Raji (cell line): ENCODE data around the gene NELFCD.

Source experiments
- POLR2A ChIP-seq: IDR thresholded peaks from 2 replicates; pipeline ENCODE4 v1.6.1; 2011; ENCODE audit warnings: low read depth, low read length, control low read depth; ENCODE audit not compliant: insufficient read depth

Gene NELFCD

DNA sequence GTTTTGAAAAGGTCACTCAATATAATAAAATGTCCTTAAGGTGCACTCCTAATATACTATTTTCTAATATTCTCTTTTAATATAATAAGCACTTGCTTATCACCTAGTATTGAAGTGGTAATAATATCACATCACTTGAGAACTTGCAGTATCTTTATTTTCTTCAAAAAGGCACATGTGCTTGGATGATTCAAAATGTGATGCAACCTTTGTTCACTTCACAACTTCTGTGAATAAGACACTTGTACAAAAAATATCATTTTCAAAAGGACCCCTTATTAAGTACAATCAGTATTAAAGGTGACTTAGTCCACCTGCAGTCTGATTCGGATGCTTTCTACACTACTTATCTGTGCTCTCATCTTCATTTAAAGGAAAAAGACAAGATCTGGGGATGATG, 58.2 kb downstream of the NELFCD start:
- no peak for TF ChIP-seq POLR2A

DNA sequence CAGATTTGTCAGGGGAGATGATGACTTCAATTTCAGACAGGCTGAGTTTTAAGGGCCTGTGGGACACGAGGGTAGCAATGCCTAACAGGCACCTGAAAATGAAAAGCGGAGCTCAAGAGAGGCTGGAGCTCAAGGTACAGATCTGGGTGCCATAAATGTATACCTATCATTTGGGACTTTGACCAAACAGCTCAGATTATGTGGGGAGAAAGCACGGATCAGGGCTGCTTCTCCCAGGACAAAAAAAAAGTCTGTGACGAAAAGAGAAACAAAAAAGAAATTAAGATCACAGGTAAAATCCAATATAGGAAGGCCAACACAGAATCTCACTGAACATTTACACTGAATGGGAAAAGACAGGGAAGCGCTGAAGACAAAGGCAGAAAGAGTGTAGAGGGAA, 59.6 kb downstream of the NELFCD start:
- no peak for TF ChIP-seq POLR2A

DNA sequence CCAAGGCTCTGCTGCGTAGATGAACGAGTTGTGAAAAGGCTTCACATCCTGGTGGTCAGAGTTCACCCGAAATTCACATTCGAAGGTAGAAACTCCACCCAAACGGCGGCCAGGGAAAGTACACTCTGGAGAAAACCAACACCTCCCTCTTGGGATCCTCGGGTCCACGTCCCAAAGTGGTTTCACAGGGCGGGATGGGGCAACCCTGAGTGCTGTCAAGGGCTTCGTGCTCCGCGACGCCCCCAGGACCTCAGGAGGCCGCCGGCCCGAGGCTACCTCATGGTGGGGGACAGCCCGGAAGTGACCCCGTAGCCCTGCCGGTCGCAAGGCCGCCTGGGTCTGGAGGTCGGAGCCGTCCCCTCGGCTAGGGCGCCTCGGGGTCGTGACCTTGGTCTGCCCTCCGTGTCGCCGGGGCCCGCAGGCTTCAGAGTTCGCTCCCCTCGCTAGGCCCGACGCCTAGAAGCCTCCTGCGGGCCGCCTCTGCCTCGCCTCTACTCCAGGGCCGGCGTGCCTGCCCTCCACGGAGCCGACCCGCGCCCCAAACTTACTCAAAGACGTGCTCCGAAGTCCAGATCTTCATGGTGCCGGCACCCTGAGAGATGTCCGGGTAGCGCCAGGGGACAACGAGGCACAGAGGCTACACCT, 61.2 kb downstream of the NELFCD start, which contains the start of gene PRELID3B:
Gene PRELID3B (minus strand): TSS at position 636 of the 645 bp plus-strand sequence. CDS start 56 bp downstream, at position 580.
- peak; percentile 68 for TF ChIP-seq POLR2A

DNA sequence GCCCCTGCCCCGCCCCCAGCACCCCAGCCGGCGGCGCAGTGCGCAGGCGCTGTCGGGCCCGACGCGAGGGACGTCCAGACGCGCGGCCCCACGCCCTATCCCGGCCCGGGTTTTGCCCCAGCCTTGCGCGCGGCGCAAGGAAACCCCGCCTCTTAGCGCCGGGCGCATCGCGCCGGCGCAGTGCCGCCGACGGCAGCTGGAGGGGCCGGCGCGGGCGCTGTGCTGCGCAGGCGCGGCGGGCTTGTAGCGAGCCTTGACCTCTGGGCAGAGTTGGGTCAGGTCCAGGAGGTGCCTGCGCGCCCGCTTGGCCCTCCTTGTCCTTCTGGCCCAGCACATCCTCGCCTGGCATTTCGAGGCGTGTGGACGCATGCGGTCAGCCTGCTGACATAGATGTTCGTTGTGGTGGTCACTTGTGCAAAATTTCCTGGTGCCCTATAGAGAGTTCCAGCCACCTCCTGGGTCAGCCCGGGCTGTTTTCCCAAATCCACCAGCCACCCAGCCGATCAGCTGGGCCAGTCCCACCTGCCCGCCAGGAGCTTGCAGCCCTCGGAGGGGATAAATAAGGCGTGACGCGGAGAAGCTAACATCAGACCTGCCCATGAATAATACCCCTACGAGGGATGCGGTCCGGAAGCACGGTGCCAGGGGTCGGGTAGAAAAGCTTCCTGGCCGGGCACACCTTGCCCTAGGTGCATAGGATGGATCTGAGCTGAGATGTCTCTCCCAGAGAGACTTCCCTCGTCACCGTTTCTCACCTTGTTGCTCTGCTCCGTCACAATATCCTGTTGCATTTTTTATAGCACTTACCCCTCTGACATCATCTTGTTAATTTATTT, 62.0 kb downstream of the NELFCD start:
- TF ChIP-seq POLR2A: peak; percentile 96

DNA sequence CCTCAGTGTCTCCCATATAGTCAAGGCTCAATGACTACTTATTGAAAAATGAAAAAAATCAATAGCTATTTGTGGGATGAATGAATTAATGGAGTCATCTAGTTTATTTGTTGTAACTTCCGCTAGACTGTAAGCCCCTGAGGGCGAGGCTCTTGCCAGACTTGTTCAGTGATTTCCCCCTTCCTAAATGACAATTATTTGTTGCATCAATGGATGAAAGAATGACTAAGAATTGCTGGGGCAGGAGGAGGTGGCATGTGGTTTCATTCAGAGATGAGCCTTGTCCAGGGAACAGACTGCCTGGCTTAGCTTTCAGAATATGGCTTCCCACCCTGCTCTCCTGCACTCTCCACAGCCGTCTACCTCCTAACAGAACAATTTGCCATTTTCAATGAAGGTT, 62.6 kb downstream of the NELFCD start:
- no peak for TF ChIP-seq POLR2A

DNA sequence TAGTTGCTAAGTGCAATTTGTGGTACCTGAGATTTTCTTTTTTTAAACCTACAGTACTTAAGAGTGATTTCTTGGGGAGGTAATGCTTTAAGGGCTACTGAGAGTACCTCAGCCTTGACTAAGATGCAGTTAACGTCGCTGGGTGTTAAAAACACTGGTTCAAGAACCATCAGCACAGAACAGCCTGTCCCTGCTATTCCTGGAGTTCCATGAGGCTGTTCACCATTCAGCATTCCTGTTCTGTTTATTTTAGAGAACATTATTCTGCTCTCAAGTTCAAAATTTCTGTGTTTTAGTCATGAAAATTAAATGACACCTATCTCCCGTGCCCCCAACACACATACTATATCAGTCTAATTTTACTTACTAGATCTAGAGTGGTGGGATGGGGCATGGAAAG, 63.2 kb downstream of the NELFCD start:
- no peak for TF ChIP-seq POLR2A
